Stimulated activated naive CD8-positive, alpha-beta T cell treated with anti-CD3 and anti-CD28 coated beads, Interleukin-15, amount 100 ng/mL, for 72 hours (primary cell): ENCODE results near the gene EVC.
"Not testable (repeated sequence)": the region's sequence is repeated elsewhere in the genome, so short reads cannot be mapped to it uniquely, and the experiment has no call there.

Experiments
- ATAC-seq: fragments of 150-1000 bp; cut with Tn5 transposase; 2 replicates; pipeline ENCODE4 v1.10.0; 2021; ENCODE audit warnings: mild to moderate bottlenecking, moderate library complexity
- DNase-seq, 2 donors: peaks; one replicate each; pipeline ENCODE4 v3.0.0; 2021 to 2022
- H3K27ac Mint-ChIP-seq, 2 donors: one replicate each; pipeline ENCODE4 v1.8.0; 2022; ENCODE audit warnings: mild to moderate bottlenecking in 2 of 2, mixed read lengths in 2 of 2, moderate library complexity in 2 of 2
- H3K27me3 Mint-ChIP-seq: one replicate; pipeline ENCODE4 v1.8.0; 2022; ENCODE audit warnings: mixed read lengths
- H3K4me1 Mint-ChIP-seq: one replicate; pipeline ENCODE4 v1.8.0; 2022; ENCODE audit warnings: mild to moderate bottlenecking, mixed read lengths
- H3K4me3 Mint-ChIP-seq, 2 donors: one replicate each; pipeline ENCODE4 v1.8.0; 2022; ENCODE audit warnings: mild to moderate bottlenecking in 2 of 2, mixed read lengths in 2 of 2, moderate library complexity in 1 of 2
- H3K9me3 Mint-ChIP-seq, 2 donors: one replicate each; pipeline ENCODE4 v1.8.0; 2022; ENCODE audit warnings: mixed read lengths in 2 of 2

Gene EVC

GRCh38 chr4:5717449-5718158 is 6.6 kb downstream of the EVC start:
- no peak for ATAC-seq
- H3K27me3 Mint-ChIP-seq = peaks cover 18% of the 10 kb centered on the region
- H3K27ac Mint-ChIP-seq = no peak overlapping the region
- no peaks in the 10 kb centered on the region for H3K4me1 Mint-ChIP-seq
- H3K4me3 Mint-ChIP-seq = no peak overlapping the region
- H3K9me3 Mint-ChIP-seq = peaks cover 31 to 44% of the 10 kb centered on the region in 2 donors
- no peak for DNase-seq

GRCh38 chr4:5718411-5718810 is 7.4 kb downstream of the EVC start:
- DNase-seq (no peak), ATAC-seq (no peak)
- Mint-ChIP-seq H3K27me3 (peaks cover 14% of the 10 kb centered on the region), H3K9me3 (peaks cover 31 to 42% of the 10 kb centered on the region in 2 donors), H3K4me3 (no peak overlapping the region), H3K27ac (no peak overlapping the region), H3K4me1 (no peaks in the 10 kb centered on the region)

- H3K4me1 Mint-ChIP-seq = no peaks in the 10 kb centered on the region
- H3K27me3 Mint-ChIP-seq = peaks cover 7% of the 10 kb centered on the region
- no peak for DNase-seq
- no peak overlapping the region for H3K4me3 Mint-ChIP-seq
- no peak overlapping the region for H3K27ac Mint-ChIP-seq
- H3K9me3 Mint-ChIP-seq = peaks cover 23 to 33% of the 10 kb centered on the region in 2 donors
- no peak for ATAC-seq
Measured at GRCh38 chr4:5719350-5720055, 8.5 kb downstream of the EVC start.

GRCh38 chr4:5720157-5720850 is 9.3 kb downstream of the EVC start:
- H3K27me3 Mint-ChIP-seq = peaks cover 7% of the 10 kb centered on the region
- ATAC-seq (no peak), DNase-seq (no peak)
- H3K27ac Mint-ChIP-seq = no peak overlapping the region
- H3K4me3 Mint-ChIP-seq = no peak overlapping the region
- no peaks in the 10 kb centered on the region for H3K4me1 Mint-ChIP-seq
- H3K9me3 Mint-ChIP-seq = peaks cover 16 to 25% of the 10 kb centered on the region in 2 donors

GRCh38 chr4:5720980-5721379 is 10.0 kb downstream of the EVC start:
- Mint-ChIP-seq H3K27ac (no peak overlapping the region), H3K4me1 (no peaks in the 10 kb centered on the region)

GRCh38 chr4:5721923-5722322 is 10.9 kb downstream of the EVC start:
- Mint-ChIP-seq H3K27me3 (peaks cover 7% of the 10 kb centered on the region), H3K9me3 (peaks cover 9 to 15% of the 10 kb centered on the region in 2 donors), H3K4me1 (no peaks in the 10 kb centered on the region), H3K4me3 (no peak overlapping the region), H3K27ac (no peak overlapping the region)
- DNase-seq (no peak), ATAC-seq (no peak)

More at GRCh38 chr4:5720980-5721379, 10.0 kb downstream of the EVC start:
- H3K9me3 Mint-ChIP-seq = peaks cover 15 to 22% of the 10 kb centered on the region in 2 donors
- DNase-seq (no peak), ATAC-seq (no peak)
- H3K4me3 Mint-ChIP-seq = no peak overlapping the region
- H3K27me3 Mint-ChIP-seq = peaks cover 7% of the 10 kb centered on the region

GRCh38 chr4:5722328-5722727 is 11.3 kb downstream of the EVC start:
- Mint-ChIP-seq H3K4me3 (no peak overlapping the region), H3K27ac (no peak overlapping the region), H3K9me3 (peaks cover 5 to 11% of the 10 kb centered on the region in 2 donors), H3K27me3 (peaks cover 7% of the 10 kb centered on the region), H3K4me1 (no peaks in the 10 kb centered on the region)
- ATAC-seq = no peak
- DNase-seq = no peak

- no peak overlapping the region for H3K27ac Mint-ChIP-seq
- H3K4me3 Mint-ChIP-seq = no peak overlapping the region
- H3K27me3 Mint-ChIP-seq = no peaks in the 10 kb centered on the region
- ATAC-seq (no peak), DNase-seq (no peak)
- H3K4me1 Mint-ChIP-seq = no peaks in the 10 kb centered on the region
- peaks cover 0 to 4% of the 10 kb centered on the region in 2 donors for H3K9me3 Mint-ChIP-seq
Measured at GRCh38 chr4:5724377-5724776, 13.4 kb downstream of the EVC start.

GRCh38 chr4:5728412-5728811 is 17.4 kb downstream of the EVC start:
- not testable (repeated sequence) for H3K9me3 Mint-ChIP-seq, H3K27ac Mint-ChIP-seq, H3K4me3 Mint-ChIP-seq, ATAC-seq, H3K27me3 Mint-ChIP-seq, H3K4me1 Mint-ChIP-seq, DNase-seq

GRCh38 chr4:5730436-5730835 is 19.4 kb downstream of the EVC start:
- no peak overlapping the region for H3K4me3 Mint-ChIP-seq
- H3K9me3 Mint-ChIP-seq = peaks cover 0 to 4% of the 10 kb centered on the region in 2 donors
- ATAC-seq = no peak
- H3K4me1 Mint-ChIP-seq = no peaks in the 10 kb centered on the region
- no peak overlapping the region for H3K27ac Mint-ChIP-seq
- no peaks in the 10 kb centered on the region for H3K27me3 Mint-ChIP-seq
- DNase-seq = no peak

- ATAC-seq (no peak), DNase-seq (no peak)
- Mint-ChIP-seq H3K4me3 (no peak overlapping the region), H3K27ac (no peak overlapping the region), H3K9me3 (no peaks in the 10 kb centered on the region), H3K27me3 (no peaks in the 10 kb centered on the region), H3K4me1 (no peaks in the 10 kb centered on the region)
Measured at GRCh38 chr4:5730993-5731990, 20.3 kb downstream of the EVC start.

- no peak for DNase-seq
- Mint-ChIP-seq H3K4me1 (no peaks in the 10 kb centered on the region), H3K4me3 (no peak overlapping the region), H3K9me3 (no peaks in the 10 kb centered on the region), H3K27me3 (no peaks in the 10 kb centered on the region), H3K27ac (no peak overlapping the region)
- no peak for ATAC-seq
Measured at GRCh38 chr4:5732158-5732557, 21.2 kb downstream of the EVC start.

GRCh38 chr4:5734853-5735252 is 23.9 kb downstream of the EVC start:
- ATAC-seq (no peak), DNase-seq (no peak)
- no peak overlapping the region for H3K27ac Mint-ChIP-seq
- no peaks in the 10 kb centered on the region for H3K9me3 Mint-ChIP-seq
- no peaks in the 10 kb centered on the region for H3K4me1 Mint-ChIP-seq
- H3K27me3 Mint-ChIP-seq = no peaks in the 10 kb centered on the region
- no peak overlapping the region for H3K4me3 Mint-ChIP-seq

- no peaks in the 10 kb centered on the region for H3K27me3 Mint-ChIP-seq
- H3K9me3 Mint-ChIP-seq = no peaks in the 10 kb centered on the region
- DNase-seq = no peak
- H3K4me3 Mint-ChIP-seq = no peak overlapping the region
- no peaks in the 10 kb centered on the region for H3K4me1 Mint-ChIP-seq
- no peak for ATAC-seq
- H3K27ac Mint-ChIP-seq = no peak overlapping the region
Measured at GRCh38 chr4:5735463-5735862, 24.5 kb downstream of the EVC start.

GRCh38 chr4:5738061-5738460 is 27.1 kb downstream of the EVC start:
- Mint-ChIP-seq H3K4me1 (no peaks in the 10 kb centered on the region), H3K4me3 (no peak overlapping the region), H3K9me3 (no peaks in the 10 kb centered on the region), H3K27ac (no peak overlapping the region), H3K27me3 (no peaks in the 10 kb centered on the region)
- ATAC-seq (no peak), DNase-seq (no peak)
